ENCODE results near the gene TMF1.

TMF1 gene

DNA sequence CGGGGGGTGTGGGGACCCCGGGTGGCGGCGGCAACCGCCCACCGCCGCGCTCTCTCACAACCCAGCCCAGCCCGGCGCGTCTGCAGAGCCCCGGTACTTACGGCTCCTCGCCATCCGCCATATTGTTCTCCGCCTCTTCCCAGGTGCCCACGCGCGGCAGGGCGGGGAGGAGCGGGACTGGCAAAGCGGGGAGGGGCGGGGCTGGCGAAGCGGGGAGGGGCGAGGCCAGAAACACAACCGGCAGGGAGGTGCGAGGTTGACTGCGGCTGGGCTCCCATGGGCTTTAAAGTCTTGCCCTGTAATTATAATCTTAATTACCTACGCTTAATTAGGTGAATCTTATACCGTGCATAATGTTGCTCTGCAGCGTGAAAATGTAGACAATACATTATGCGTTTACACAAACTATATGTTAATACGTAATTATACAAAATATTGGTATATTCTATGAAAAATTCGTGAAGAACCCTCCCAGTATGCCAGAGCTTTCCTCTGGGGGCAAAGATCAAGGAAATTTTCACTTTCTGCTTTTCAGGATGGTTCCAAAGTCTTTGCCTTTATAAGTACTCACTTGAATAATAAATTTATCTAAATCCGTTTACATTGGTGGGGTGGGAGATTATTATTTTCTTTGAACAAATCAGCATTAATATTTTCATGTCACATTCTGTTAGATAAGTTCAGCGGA lies 28.2 kb upstream of the TMF1 start, which contains the start of gene UBA3:
Gene UBA3, minus strand, starts transcription at position 133 of the 688 bp plus-strand sequence. Its CDS starts 12 bp downstream, at position 121.
- DNase-seq, result peak; percentile 44

DNA sequence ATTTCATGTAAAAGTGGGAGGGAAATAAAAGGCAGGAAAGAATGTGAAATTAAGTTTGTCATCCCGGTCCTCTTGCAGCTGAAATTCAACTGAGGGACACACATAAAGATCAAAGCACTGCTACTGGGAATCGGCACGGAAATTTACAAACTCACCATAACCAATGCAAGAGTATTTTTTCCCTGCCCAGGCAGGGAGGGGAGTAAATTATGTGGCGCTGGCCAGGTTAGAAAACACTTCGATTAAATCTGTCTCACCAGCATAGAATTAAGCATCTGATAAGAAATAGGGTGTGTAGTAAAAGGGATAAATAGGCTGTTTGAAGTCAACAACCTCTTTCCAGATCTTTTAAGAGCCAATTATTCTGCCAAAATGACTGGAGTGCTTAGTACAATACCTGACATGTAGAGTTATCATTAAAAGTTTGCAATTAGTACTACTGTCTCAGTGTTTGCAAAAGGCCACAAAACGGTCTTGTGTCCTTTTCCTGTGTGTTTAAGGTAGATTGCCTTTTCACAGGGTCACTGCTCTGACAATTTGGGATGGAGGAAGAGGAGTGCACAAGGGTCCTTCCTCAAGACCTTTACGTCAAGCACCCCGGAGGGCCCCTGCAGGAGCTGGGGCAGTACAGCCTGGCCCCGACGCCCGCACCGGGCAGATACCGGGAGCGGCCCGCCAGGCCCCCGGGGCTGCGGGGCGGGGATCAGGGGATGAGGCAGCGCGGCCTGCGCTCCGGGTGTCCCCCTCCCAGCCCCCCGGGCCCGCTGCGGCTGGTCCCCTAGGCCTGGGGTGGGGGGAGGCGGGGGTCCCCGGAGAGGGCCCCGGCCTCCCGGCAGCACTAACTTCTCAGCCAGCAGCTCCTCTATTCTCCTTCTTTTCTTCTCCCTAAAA lies 27.4 kb upstream of the TMF1 start:
- no peak for DNase-seq

DNA sequence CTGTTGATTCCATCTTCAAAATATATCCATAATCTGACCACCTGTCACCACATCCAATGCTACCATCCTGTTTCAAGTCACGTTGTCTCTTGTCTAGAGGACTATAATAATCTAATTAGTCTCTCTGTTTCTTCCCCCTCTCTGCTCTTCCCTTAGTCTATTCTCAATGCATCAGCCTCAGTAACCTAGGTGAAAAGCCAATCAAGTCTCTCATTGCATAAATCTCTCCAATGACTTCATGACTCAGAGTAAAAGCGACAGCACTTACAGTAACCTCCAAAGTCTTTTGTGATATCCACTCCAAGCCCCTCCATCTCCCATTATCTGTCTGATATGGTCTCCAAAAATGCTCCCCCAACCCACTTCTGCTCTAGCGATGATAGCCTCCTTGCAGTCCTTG lies 20.8 kb upstream of the TMF1 start:
- DNase-seq, result no peak

DNA sequence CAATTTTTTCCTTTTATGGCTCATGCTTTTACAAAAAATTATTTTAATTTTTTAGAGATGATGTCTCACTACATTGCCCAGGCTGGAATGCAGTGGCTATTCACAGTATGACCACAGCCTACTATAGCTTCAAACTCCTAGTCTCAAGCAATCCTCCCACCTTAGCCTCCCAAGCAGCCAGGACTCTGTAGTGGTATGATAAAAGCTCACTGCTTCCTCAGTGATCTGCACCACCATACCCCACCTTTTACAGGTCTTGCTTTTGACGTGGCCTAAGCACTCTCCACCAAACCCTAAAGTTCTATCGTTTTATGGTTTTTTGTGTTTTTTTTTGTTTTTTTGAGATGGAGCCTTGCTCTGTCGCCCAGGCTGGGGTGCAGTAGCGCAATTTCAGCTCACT lies 14.0 kb upstream of the TMF1 start:
- DNase-seq, result no peak

DNA sequence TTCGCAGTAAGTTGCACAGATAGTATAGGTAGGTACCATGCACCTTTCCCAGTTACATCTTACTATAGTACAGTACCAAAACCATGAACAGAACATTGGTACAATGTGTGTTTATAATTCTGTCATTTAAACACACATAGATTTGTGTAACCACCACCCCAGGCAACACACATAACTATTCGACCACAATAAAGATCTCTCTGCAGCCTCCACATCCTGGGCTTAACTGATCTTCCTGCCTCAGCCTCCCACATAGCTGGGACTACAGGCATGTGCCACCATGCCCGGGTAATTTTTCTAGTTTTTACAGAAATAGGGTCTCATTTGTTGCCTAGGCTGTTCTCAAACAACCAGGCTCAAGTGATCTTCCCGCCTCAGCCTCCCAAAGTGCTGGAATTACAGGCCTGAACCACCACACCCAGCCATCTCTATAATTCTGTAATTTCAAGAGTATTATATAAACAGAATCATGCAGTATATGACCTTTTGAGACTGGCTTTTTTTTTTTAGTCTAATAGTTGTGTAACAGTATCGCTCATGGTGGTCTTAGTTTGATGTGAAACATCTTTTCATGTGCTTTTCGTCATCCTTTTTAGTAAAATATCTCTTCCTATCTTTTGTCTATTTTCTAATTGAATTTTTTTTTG lies 13.3 kb upstream of the TMF1 start:
- DNase-seq, result no peak

DNA sequence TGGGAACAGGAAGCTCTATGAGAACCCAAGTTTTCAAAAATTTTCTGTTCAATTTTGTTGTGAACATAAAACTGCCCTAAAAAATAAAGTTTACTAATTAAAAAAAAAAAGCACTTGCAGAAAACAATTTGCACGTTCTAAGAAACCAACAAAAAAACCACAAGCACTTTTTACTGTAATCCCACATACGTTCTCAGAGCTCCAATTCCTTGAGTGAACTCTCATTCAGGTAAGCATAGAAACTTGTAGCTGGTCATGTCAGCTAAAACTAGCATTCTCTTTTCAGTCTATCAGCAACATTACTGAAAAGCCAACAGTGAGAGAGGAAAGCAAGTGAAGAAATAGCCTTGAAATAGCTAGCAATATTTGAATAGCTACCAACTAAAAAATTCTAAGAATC lies 11.5 kb upstream of the TMF1 start:
- DNase-seq, result no peak

DNA sequence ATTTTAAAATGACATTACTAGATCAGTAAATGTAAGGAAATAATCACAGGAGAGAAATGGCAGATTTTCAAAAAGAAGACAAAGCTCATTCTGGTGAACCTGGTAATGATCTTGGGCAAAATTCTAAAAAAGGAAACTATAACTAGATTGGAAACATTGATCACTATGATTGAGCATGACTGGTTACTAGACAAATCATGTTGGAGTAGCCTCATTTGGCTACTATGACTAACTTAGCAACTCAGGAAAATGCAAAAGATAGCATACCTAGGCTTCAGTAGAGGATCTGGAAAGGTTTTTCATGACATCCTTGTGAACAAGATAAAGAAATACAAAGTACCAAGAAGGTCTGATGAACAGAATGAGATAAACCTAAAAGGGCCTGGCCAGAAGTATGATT lies 7.6 kb upstream of the TMF1 start:
- no peak for DNase-seq

DNA sequence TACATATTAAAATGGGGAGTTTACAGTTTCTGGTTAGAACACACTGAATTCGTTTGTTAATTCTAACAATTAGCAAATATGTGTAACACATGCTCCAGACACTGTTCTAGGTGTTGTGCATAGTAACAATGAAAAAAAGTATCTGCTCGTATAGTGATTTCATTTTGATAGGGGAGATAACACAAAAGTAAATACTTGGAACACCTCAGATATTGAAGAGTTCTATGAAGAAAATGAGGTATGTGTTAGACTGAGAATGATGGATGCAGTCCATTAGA lies 6.8 kb upstream of the TMF1 start:
- no peak for DNase-seq

DNA sequence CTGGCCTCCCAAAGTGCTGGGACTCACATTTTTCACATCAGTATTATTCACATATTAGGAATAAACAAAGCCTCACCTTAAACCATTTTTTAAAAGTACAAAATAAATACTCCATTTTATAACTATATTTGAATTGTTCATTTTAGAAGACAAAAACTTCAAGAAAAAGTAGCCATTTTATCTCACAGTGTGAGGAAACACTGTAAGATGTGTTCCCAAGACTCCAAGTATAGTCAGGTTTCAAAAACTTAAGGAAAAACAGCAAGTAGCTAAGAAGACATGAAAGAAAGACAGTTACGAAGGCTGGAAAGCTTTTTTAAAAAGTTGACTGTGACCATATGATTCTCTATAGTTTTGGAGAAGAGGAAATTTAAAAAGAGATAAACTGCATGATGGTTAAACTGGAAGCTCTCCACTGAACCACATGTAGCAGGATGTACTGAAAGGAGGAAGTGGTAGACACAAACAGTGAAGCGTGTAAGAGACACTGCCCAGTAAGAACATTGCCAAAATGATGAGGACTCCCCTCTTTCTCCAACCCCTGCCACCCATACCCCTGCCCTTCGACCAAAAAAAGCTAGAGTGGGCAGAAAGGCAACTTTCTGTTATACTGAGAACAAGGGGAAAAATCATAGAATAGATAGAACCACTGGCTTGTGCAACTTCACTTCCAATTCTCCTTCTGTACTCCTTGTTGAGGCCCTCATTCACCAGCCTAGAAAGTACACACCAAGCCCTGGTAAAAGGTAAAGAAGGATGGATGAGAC lies 6.2 kb upstream of the TMF1 start:
- DNase-seq, result no peak

DNA sequence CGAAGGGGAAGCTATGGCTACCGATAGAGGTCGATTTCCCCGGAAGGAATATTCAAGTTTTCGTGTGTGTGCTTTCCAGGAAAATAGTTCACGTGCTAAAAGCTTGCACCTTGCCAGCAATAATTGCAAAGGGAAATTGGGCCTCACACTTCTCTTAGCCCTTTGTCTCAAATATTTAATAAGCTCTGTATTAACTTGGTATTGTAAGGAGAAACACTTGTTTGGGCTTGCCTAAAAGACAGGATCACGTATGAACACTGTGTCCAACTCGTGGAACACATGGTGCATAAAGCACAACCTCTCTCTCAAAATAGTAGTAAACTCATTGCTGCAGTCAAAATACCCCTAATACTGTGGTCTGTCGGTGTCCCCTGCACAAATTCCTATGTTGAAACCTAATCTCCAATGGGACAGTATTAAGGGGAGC lies 352 bp upstream of the TMF1 start:
- DNase-seq, result no peak

DNA sequence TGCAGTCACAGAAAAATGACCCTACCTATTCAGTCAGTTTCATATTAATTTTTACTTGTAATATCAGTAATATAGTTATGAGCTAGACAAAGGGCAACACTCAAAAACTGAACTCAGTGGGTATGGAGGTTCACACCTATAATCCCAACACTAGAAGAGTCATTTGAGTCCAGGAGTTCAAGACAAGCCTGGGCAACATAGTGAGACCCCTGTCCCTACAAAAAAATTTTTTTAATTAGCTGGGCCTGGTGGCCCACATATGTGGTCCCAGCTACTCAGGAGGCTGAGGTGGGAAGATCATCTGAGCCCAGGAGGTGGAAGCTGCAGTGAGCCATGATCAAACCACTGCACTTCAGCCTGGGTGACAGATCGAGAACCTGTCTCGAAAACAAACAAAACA lies 3.1 kb downstream of the TMF1 start:
- DNase-seq, result no peak

DNA sequence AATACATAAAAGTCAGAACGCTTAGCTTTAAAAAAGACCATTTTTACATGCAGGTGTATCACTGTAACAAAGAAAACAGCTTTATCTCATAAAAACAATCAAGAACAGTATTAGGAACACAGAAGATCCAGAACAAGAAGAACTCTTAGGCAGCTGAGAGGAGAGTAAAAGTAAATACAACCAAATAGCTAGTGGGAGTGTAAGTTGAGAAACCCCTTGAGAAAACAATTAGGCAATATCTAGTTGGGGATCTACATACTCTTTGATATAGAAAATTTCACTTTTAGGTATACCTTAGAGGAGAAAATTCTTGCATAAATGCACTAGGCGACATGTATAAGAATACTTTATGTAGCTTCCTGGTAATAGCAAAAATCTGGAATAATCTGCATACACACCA lies 7.5 kb downstream of the TMF1 start:
- DNase-seq, result no peak

DNA sequence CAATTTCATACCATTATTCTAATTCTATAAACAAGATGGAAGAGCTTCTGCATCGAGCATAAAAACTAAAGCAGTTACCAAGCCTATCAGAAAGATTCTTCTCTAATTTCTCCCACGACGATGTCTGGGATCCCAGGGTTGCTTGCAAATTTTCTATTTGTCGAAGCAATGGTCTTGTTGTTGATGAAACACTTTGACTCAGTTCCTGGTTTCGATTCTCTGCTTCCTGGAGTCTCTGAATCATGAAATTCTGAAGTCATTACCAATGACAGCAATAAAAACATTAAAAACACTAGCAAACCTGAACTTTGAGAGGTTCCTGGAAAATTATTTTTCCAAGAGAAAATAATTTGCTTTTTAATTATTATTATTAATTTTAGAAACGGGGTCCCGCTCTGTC lies 18.7 kb downstream of the TMF1 start:
- no peak for DNase-seq

DNA sequence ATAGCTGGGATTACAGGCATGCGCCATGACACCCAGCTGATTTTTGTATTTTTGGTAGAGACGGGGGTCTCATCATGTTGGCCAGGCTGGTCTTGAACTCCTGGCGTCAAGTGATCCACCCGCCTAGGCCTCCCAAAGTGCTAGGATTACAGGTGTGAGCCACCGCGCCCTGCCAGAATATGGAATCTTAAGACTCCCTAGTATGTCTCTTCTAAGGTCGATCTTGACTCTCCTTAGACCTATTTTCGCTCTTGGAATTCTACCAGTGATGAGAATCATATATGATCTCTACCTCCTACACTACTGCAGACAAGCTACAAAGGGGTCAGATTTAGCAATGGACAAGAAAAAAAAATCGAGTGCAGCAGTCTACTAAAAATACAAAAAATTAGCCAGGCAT lies 19.4 kb downstream of the TMF1 start:
- DNase-seq, result no peak

DNA sequence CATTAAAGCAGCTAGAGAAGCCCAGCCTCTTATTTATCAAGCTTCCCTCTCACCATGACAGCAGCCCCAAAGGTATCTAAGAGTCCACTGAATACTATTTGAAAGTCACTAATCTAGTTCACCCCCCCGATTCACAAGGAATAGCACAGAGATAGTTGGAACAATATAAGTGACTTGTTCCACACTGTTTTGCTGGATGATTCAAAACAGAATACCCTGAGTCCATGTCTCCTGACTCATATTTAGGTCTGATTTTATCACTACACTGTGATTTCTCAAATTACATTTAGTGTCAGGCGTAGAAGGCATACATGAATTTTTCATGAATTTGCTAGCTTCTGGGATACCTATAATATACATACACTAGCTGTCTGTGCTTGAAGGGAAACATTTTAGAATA lies 20.0 kb downstream of the TMF1 start:
- DNase-seq, result no peak

DNA sequence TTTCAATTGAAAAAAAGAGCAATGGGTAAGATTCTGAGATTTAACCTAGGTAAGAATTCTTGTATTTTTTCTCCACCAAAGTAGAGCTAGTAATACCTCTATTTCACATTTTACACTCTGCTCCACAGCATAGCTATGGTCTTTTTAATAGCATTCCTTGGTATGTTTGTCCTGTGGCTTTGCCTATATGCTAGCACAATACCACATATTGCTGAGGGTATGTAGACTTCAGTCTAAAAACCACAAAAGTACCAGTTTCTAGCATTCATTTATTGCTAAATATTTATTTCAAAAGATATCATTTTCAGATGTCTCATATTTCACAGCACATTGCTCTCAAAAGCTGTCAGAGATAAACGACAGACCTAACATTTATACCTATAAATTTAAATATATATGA lies 20.5 kb downstream of the TMF1 start:
- DNase-seq, result no peak

DNA sequence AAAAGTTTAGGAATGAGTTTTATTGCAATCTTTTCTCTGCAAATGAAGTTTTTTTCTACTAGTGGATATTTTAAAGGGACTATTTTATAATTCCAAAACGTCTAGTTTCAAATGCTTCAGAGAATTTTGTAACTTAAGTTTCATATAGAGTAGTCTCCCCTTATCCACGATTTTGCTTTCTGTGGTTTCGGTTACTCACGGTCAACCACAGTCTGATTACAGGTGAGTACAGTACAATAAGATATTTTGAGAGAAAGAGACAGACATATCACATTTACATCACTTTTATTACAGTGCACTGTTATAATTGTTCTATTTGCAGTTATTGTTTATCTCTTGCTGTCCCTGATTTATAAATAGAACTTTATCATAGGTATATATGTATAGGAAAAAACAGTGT lies 31.3 kb downstream of the TMF1 start:
- DNase-seq, result no peak

DNA sequence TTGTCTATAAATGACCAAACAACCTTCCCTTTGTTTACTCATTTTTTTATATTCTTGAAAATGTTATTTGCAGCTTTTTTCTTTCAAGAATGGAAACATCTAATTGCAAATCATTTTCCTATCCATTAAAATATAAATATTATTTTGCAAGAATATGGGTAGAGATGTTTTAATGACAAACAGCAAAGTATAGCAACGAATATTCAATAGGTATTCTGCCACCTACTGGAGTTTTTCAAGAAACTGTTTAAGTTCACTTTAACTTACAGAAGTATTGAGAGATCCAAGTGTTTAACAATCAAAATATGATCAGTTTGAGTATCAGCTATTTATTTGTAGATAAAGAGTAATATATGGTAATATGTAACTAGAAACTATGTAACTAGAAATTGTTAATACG lies 31.7 kb downstream of the TMF1 start:
- no peak for DNase-seq

DNA sequence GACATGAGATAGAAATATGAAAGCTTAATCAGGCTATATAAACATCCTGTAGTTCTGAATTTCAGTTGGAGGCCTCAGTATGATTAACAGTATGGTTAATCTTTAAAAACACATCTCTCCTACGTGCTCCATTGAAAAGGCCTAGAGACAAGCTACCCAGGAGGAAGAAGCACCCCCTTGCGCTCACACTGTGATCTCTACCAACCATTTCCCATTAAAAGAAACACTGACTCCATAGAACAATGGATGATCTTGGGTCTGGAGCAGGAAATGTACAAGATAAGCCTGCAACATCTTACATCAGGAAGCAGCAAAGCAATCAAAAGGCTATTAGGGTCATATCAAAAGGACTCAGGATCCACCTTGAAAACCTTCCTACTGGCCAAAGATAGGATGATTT lies 35.2 kb downstream of the TMF1 start:
- no peak for DNase-seq

DNA sequence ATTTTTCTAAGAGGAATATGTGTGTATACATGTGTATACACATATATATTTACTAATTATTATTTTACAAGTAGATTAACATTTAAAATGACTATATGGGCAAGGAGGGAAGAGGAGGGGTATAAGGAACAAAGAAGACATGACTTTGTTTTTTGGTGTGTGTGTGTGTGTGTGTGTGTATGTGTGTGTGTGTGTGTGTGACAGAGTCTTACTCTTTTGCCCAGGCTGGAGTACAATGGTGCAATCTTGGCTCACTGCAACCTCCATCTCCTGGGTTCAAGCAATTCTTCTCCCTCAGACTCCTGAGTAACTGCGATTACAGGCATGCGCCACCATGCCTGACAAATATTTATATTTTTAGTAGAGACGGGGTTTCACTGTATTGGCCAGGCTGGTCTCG lies 36.0 kb downstream of the TMF1 start:
- no peak for DNase-seq

DNA sequence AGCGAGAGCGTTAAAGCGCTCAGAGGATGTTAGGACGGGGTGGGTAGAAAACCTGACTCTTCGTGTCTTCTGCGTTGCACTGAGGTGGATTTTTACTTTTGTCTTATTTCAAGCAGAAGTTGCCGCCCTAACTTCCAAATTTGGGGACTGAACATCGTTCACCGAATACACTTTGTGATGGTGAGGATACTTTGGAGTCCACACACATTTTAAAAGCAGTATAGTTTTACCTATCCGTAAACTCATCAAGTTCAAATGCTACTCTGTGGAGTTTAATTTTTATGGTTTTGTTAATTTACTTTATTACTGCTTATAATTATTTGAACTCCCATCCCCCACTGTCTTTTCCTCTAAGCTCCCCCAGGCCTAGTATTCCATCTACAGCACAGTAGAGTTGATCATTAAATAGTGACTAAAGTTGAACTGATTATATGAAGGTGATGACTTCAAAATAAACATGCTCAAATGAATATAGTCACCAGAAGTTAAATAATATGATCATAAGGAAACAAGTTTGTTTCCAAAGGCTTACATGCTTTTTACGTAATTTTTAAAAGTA lies 38.0 kb downstream of the TMF1 start:
- DNase-seq, result no peak

DNA sequence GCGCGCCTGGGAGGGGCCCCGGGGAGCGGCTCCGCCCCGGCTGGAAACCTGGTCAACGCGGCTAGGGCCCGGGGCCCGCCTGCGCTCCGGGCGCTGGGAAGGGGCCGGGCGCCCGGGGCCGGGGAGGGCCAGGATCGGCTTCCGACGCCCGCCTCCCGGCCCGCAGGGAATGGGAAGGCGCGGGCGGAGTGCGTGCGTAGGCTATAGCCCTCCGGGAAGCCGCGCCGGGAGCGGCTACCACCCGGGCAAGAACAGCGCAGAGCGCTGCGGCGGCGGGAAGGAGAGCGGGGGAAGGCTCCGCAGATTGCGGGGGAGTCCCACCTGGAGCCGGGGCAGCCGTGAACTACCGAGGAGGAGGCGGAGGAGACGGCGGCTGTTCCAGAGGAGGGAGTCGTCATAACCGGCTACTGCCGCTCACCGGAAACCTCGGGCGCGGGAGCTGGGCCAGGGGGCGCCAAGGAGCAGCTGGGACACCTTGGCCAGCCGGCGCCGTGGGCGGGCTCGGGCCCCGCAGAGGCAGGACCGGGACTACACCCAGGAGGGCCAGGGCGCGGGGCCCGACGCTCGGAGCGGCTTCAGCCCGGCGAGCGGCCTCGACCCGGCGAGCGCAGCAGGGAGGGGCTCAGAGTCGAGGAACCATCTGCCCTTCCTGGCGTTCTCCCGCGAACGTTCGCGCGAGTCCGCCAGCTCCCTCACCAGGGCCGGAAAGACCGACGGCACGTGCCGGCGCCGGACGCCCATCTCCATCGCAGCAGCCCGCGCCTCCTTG lies 38.7 kb downstream of the TMF1 start, which contains the start of gene EOGT:
Gene EOGT, minus strand, starts transcription at position 432 of the 769 bp plus-strand sequence. CDS start 3,838 bp downstream, outside the sequence.
- DNase-seq, result peak; percentile 6
